ENCODE data around the gene PDCD4.

DNA sequence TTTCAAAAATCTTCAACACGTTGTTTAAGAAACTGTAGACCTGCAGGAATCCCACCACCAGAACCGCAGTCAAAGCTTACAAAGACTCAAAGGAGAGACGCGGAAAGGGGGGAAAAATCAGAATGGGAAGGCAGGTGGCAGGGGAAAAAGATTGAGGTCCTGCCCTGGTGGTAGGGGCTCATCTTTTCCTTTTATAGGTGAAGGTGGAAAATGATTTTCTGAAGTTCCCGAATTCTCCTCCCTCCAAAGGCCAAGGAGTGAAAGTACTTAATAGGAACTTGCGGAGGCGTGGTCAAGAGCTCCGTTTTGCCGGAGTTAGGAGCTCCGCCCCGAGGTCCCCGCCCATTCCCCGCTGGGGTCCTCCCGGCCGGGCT, 46.5 kb downstream of the PDCD4 start:
- TF ChIP-seq, protein P1, sequence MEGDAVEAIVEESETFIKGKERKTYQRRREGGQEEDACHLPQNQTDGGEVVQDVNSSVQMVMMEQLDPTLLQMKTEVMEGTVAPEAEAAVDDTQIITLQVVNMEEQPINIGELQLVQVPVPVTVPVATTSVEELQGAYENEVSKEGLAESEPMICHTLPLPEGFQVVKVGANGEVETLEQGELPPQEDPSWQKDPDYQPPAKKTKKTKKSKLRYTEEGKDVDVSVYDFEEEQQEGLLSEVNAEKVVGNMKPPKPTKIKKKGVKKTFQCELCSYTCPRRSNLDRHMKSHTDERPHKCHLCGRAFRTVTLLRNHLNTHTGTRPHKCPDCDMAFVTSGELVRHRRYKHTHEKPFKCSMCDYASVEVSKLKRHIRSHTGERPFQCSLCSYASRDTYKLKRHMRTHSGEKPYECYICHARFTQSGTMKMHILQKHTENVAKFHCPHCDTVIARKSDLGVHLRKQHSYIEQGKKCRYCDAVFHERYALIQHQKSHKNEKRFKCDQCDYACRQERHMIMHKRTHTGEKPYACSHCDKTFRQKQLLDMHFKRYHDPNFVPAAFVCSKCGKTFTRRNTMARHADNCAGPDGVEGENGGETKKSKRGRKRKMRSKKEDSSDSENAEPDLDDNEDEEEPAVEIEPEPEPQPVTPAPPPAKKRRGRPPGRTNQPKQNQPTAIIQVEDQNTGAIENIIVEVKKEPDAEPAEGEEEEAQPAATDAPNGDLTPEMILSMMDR (conservative IDR thresholded peaks at IDR 0.05 in 1 of 2, IDR thresholded peaks at IDR 0.05 in 1 of 2; ENCODE audit: extremely low read depth in 1 of 2, insufficient read depth in 1 of 2, low read depth in 1 of 2, low read length in 2 of 2), result no peak
- TF ChIP-seq EZH2 (IDR thresholded peaks at IDR 0.05; ENCODE audit: borderline replicate concordance, low read length), result no peak
